GM18858 (cell line): ENCODE results near the gene TAGAP.
"Not testable (repeated sequence)": the region's sequence is repeated elsewhere in the genome, so short reads cannot be mapped to it uniquely, and the experiment has no call there.

ENCODE experiments used
- ATAC-seq: cut with Tn5 transposase; IDR thresholded peaks from one replicate; pipeline ENCODE4 v1.9.1; 2021; ENCODE audit not compliant: unreplicated experiment

The TAGAP gene

DNA sequence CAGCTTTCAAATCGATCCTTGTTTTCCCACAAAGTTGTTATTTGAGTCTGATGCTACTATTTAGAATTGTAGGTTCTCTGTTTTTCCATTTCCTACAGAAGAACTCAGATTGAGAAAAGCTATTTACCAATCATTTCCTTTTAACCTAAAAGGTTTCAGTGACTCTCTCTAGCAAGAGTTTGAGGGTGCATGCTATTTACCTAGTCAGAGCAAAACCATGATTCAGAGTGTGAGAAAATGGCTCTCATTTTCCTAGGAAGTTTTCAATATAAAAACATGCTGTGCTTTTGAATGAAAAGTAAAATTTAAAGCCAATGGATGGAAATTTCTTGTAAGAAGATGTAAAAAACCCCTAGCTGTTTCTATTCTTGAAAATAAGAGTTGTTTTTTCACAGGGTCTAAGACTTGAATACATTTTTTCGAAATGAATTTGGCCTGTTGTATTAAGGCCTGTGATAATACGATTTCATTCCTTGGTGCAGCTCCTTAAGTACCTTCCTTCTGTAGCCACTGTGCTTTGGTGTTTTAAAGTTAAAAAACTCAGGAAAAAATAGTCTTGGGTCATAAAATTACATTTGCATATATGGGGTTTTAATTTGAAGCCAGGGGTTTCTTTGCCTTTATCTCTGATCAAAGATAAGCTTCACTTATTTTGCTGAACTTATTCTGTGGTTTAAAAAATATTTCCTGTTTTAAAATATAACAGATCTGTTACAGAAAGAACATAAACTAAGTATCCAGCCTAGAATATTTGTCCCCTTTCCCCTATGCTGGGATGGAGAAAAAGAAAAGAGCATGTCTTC lies 26.8 kb downstream of the TAGAP start:
- ATAC-seq = no peak

DNA sequence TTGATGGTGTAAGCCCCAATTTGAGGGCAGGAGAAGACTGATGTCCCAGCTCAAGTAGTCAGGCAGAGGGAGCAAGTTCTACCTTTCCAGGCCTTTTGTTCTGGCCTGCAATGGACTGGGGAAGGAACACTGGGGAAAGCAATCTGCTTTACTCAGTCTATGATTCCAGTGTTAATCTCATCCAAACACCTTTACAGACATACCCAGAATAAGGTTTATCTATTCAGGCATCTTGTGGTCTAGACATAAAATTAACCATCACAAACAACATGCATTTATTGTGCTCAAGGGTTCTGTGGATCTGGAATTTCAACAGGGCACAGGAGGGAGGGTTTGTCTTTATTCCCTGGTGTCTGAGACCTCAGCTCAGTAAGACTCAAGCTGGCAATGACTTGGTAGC lies 30.4 kb downstream of the TAGAP start:
- no peak for ATAC-seq

DNA sequence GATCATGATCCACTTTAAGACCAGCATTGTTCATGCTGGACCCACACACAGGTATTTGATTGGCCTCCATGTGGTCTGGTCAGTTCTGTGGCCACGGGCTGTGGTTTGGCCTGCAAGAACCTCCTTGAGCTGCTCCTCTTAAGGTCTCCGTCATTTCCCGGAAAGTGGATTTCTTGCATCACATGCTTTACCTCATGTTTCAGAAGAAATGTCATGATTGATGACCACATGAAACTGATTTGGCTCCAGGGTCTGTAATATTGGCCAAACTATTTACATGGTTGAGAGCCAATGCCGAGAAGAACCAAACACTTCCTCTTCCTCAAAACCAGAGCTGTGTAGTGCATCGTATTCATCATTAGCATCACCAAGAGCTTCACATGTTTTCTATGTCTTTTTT lies 31.6 kb downstream of the TAGAP start:
- no peak for ATAC-seq

DNA sequence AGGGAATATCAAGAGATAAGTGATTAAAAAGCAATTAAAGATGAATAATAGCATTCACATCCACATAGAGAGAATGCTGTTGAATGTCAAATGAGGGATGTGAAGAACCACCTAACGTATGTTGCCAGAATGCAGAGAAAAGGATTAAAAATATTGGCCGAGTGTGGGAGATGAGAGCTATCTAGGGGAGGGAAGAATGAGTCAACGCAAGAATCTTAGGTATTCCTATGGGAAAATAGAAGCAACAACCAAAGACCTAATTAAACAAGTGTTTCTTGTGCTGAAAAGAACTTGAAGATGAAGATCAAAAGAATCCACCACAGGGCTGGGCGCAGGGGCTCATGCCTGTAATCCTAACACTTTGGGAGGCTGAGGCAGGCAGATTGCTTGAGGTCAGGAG lies 32.6 kb downstream of the TAGAP start:
- no peak for ATAC-seq

DNA sequence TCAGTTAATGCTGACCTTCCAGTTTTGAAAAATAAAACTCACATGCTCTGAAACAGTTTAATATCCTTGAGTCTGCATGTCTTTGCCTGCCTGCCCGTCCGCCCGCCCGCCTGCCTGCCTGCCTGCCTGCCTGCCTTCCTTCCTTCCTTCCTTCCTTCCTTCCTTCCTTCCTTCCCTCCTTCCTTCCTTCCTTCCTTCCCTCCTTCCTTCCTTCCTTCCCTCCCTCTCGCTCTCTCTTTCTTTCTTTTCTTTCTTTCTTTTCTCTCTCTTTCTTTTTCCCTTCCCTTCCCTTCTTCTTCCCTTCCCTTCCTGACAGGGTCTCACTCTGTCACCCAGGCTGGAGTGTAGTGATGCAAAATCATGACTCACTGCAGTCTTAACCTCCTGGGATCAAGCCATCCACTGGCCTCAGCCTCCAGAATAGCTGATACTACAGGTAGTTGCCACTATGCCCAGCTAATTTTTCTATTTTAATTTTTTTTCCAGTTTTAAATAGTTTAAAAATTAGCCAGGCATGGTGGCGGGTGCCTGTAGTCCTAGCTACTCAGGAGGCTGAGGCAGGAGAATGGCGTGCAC lies 34.7 kb downstream of the TAGAP start:
- not testable (repeated sequence) for ATAC-seq

DNA sequence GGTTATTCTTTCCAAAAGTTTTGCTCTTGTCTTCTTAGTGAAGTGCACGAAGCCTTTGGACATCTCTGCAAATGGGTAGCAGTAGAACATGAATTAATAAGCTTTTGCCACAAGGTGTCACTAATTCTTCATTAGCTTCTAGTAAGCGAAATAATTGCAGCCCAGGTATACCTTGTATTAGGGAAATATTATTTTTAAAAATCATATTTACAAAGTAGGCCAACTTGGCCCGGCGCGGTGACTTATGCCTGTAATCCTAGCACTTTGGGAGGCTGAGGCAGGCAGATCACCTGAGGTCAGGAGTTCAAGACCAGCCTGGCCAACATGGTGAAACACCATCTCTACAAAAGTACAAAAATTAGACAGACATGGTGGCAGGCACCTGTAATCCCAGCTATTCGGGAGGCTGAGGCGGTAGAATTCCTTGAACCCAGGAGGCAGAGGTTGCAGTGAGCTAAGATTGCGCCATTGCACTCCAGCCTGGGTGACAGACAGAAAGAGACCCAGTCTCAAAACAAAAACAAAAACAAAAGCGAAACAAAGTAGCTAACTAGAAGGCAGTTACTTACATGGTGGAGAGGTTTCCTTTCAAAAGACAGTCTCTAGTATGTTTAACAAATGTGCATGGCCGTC lies 36.0 kb downstream of the TAGAP start:
- no peak for ATAC-seq

DNA sequence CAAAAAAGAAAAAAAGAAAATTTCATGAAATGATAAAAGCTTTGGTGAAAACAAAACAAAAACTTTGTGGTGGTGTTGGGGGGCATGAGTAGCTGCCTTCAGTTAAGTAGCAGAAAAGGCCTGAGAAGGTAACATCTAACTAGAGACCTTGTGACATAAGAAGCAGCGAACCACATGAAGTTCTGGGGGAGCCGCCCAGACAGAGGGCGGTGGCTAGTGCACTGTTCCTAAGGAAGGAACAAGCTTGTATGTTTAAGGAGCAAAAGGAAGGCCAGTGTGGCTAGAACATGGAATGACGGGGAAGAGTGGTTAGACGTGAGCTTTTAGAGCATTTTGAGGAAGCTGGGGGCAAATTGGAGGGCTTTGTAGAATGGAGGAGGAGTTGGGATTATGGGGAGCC lies 37.3 kb downstream of the TAGAP start:
- no peak for ATAC-seq

DNA sequence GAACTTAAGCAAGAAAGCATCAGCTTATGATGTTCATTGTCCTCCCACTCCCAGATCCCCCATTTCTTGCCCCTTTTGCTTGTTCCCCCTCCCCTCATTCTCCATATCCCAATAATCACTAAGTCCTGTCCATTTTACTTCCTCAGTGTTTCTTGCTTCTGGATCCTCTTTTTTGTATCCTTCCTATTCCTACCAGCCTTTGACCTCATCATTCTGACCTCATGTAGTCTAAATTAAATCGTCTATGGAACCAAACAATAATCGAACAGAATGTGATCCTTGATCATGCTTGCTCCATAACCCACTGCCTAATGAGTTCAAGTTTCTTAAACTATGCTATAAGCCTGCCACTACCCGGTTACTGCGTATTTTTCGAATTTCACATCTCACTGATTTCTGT lies 39.4 kb downstream of the TAGAP start:
- ATAC-seq = no peak

DNA sequence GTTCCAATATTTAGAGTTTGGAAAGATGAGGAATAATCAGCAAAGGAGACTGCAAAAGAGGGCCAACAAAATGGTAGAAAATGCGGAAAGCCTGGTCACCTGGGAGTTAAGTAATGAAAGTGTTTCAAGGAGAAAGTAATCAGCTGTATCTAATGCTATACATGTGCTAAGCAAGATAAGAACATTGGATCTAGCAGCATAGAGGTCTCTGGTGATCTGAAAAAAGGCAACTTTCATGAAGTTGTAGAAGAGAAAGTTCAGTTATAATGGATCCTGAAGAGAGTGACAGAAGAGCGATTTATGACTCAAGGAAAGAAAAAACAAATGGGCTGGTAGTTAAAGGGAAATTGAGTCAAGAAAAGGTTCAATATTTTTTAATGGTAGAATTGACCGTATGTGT lies 40.2 kb downstream of the TAGAP start:
- no peak for ATAC-seq

DNA sequence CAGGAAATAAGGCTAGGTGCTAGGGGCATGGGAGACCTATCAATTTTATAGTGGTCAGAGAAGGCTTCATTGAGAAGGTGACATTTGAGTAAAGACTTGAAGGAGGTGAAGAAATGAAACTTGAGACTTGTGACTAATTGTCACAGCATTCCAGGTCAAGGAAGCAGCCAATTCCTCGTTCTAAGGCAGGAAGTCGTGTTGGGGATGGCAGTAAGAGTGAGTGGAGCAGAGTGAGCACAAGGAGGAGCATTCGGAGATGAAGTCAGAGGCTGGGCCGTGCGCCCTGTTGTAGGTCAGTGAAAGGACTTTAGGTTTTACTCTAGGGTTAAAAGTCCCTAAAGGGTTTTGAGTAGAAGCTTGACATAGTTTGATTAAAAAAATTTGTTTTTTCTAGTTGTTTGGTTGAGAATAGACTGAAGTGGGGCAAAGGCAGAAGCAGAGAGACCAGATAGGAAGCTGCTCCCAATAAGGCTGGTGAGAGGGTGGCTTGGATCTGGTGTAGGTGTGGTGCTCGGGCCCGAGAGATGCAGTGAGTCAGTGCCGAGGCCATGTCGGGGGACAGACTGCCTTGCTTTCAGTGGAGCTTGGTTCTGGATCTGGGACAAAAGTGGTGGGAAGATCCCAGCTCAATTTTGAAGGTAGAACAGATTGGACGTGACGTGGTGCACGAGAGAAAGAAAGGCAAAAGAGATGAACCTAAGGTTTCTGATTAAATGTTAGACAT lies 42.2 kb downstream of the TAGAP start:
- ATAC-seq = no peak

DNA sequence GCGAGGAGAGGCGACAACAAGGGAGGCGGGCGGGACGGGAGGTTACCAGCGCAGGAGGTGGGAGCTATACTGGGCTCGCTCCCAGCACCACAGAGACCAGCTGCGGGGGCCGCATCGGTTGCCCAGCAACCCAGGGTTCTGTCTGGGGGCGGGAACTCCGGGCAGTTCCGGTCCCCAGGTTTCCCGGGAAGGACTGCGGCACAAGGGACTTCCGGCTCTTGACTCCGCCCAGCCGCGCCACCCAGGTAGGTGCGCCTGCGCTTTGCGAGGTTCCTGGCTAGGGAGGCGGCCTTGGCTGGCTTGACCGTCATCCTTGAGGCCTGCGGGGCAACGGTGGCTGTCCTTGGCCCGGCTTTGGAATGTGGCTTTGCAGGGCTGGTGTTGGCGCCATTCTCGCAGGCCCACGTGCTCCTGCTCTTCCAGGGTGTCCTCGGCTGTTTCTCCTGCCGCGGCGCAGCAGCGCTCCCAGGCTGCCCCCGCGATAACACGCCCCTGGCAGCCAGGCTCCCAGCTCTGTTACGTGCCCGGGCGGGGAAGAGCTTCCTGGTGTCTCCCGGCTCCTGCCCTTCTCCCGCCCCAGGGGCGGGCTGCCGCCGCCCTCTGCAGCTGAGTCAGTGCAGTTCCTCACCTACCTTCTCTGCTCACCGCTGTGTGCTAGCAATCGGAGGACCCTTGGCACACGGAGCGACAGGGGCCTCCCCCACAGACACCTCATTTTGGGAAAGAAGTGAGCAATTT lies 45.0 kb downstream of the TAGAP start, which contains the start of gene RSPH3:
TSS of gene RSPH3 (minus strand) at position 537 of the 738 bp plus-strand sequence. CDS start 652 bp downstream, outside the sequence.
- peak; percentile 86 for ATAC-seq

DNA sequence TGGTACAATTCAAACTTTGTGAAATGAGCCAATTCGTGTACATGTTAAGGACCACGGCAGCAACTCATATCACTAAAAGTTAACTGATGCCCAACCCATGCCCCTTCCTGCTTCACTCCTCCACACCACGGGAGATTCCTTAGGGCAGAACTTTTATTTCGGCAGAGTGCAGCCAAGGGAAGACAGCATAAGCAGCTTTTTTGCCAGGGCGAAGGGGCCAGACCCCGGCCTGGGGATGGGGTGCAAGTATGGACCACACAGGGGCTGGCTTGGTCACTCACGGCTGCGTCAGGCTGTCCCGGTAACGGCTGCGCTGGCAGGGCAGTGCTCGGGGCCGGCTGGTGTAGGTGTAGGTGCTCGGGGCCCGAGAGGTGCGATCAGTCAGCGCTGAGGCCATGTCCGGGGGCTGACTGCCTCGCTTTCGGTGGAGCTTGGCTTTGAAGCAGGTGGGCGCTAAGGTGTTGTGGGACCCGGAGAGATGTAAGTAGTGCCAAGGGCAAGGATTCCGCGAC lies 45.6 kb downstream of the TAGAP start:
- peak; percentile 13 for ATAC-seq

DNA sequence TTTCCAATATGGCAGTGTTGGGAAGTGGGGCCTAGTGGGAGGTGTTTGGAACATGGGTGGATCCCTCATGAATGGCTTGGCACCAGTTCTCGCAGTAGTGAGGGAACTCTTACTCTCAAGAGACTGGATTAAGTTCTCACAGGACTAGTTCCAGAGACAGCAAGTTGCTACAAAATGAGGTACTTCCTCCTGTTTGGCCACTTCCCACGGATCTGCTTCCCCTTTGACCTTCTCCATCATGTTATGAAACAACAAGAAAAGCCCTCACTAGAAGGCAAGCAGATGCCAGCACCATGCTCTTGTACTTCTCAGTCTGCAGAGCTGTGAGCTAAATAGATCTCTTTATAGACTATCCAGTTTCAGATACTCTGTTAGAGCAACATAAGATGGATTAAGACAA lies 47.9 kb downstream of the TAGAP start:
- ATAC-seq = no peak

DNA sequence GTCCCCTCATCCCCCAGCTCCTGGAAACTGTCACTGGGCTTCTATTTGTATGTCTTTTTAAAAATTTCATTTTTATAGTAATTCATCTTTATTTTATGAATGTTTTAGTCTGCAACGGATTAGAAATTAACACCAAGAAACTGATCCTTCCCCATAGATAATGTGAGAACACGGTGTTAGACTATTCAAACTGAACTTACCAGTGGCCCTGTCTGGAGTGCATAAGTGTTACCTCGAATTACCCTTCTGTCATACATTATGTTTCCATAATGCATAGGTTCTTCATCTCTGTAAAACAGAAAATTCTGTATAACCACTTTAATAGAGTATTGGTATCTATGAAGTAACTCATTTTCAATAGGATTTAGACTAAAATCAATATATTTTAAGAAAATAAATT lies 51.2 kb downstream of the TAGAP start:
- no peak for ATAC-seq

DNA sequence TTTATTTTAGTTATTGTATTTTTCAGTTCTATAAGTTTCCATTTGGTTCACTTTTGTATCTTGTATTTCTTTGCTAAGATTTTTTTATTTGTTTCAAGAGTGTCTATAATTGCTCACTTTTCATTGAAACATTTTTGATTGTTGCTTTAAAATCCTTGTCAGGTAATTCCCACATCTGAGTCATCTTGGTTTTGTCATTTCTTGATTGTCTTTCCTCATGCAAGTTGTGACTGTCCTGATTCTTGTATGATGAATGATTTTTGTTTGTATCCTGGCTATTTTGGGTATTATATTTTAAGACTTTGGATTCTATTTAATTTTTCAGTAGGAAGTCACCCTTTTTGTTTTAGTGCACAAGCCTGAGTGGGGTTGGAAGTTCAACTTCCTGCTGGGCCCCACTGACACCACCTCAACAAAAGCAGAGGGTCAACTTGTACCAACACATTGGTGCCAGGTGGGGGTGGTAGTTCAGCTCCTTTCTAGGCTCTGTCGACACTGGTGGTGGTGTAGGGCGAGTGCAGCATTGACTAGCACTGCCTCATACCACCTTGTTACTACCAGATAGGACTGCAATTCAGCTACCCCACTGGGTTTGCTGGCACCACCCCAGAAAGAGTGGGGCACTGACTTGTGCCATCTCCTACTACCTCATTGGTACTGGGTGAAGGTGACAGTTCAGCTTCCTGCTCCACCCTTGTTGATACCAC lies 53.6 kb downstream of the TAGAP start:
- ATAC-seq = no peak

DNA sequence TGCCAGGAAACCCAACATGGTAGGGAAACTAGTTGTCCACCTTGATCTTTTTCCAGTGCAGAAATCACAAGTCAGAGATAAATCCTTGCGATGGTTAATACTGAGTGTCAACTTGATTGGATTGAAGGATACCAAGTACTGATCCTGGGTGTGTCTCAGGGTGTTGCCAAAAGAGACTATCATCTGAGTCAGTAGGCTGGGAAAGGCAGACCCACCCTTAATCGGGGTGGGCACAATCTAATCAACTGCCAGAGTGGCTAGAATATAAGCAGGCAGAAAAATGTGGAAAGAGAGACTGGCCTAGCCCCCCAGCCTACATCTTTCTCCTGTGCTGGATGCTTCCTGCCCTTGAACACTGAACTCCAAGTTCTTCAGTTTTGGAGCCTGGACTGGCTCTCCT lies 55.1 kb downstream of the TAGAP start:
- not testable (repeated sequence) for ATAC-seq

DNA sequence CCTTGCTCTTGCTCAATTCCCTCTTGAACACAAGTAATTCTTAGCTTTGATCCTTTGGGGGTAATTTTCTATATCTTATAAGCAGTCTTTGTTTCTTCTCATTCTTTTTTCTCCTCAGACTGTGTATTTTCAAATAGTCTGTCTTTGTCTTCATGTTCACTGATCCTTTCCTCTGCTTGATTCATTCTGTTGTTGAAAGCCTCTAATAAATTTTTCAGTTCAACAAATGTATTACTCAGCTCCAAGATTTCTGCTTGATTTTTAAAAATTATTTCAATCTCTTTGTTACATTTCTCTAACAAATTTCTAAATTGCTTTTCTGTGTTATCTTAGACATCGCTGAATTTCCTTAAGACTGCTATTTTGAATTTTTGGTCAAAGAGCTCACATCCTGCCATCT lies 56.3 kb downstream of the TAGAP start:
- no peak for ATAC-seq

DNA sequence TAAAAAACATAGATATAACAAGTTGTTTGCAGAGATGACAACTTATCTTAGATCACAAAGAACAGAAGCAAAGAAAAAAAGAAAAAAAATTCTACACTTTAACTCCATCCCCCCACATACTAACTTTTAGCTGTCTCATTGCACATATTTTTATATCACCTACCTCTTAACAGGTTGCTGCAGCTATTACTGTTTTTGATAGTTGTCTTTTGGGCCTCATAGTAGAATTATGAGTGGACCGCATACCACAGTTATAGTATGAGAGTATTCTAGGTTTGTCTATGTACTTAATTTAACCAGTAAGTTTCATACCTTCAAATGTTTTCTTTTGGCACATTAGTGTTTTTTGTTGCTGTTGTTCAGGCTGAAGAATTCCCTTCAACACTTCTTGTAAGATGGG lies 57.1 kb downstream of the TAGAP start:
- ATAC-seq = no peak
